ENCODE data around the gene ZNF33A. TPM values are rescaled to one million over a fixed set of nuclear protein-coding genes. Genes with fewer than 3 reads are reported as not detected.

Gene ZNF33A
- total RNA-seq, result 10.6 and 11.6 TPM in 2 replicates

GRCh38 chr10:38010119-38010903 is at the start of gene ZNF33A:
TSS of gene ZNF33A (plus strand) at chr10:38010675. CDS start at chr10:38012342, 1,667 bp downstream.

GRCh38 chr10:37976091-37976879 is 34.2 kb upstream of the ZNF33A start, which contains the start of gene ZNF25:
TSS of gene ZNF25 (minus strand) at chr10:37976647. CDS start at chr10:37971722, 4,925 bp downstream.

GRCh38 chr10:38094158-38094926 is 83.9 kb downstream of the ZNF33A start, which contains the start of gene ZNF37A:
TSS of gene ZNF37A (plus strand) at chr10:38094337. CDS start at chr10:38096618, 2,281 bp downstream.

Other genes with a start within 250 kb of the ZNF33A start
- gene ZNF248, start 153.1 kb upstream of the ZNF33A start, total RNA-seq, result 5.6 and 7.2 TPM in 2 replicates
- gene ZNF25, start 34.0 kb upstream of the ZNF33A start, total RNA-seq, result 7.6 and 9.1 TPM in 2 replicates
- 13.0 and 15.3 TPM in 2 replicates for gene ZNF37A, start 83.7 kb downstream of the ZNF33A start, total RNA-seq